Astrocyte (in vitro differentiated cells and primary cell): ENCODE measurements around the gene ALG10. TPM values are rescaled to one million over a fixed set of nuclear protein-coding genes. Genes with fewer than 3 reads are reported as not detected.

Experiments
- DNase-seq: peaks from one replicate; pipeline ENCODE4 v3.0.0-alpha.2; 2010; ENCODE audit warnings: low read depth
- FAIRE-seq: peaks from 2 replicates; lab custom pipeline; 2011; peaks lifted over from hg19 to GRCh38; lab: Jason Lieb, UNC
- H2AFZ ChIP-seq: 2 replicates; pipeline ENCODE4 v1.6.0; 2012; ENCODE audit warnings: low read depth, low read length, inconsistent platforms
- H3K27ac ChIP-seq: 2 replicates; pipeline ENCODE4 v1.5.1; 2011; ENCODE audit warnings: low read depth, low read length, inconsistent platforms
- H3K27me3 ChIP-seq: 2 replicates; pipeline ENCODE4 v1.6.0; 2011; ENCODE audit warnings: low read length, inconsistent platforms; ENCODE audit not compliant: insufficient read depth
- H3K36me3 ChIP-seq: 2 replicates; pipeline ENCODE4 v1.5.1; 2011; ENCODE audit warnings: low read length, inconsistent platforms; ENCODE audit not compliant: insufficient read depth
- H3K4me1 ChIP-seq: 2 replicates; pipeline ENCODE4 v1.5.1; 2011; ENCODE audit warnings: low read length, inconsistent platforms; ENCODE audit not compliant: insufficient read depth
- H3K4me2 ChIP-seq: 2 replicates; pipeline ENCODE4 v1.6.0; 2012; ENCODE audit warnings: low read length, inconsistent platforms
- H3K4me3 ChIP-seq: 2 replicates; pipeline ENCODE4 v1.5.1; 2011; ENCODE audit warnings: low read depth, mild to moderate bottlenecking, low read length, inconsistent platforms; ENCODE audit not compliant: insufficient read depth
- H3K79me2 ChIP-seq: 2 replicates; pipeline ENCODE4 v1.6.0; 2012; ENCODE audit warnings: mild to moderate bottlenecking, low read length, inconsistent platforms; ENCODE audit not compliant: insufficient read depth
- H3K9ac ChIP-seq: 2 replicates; pipeline ENCODE4 v1.6.0; 2012; ENCODE audit warnings: mild to moderate bottlenecking, low read length, inconsistent platforms
- H3K9me3 ChIP-seq: 2 replicates; pipeline ENCODE4 v1.5.1; 2012; ENCODE audit warnings: low read depth, mild to moderate bottlenecking, low read length, inconsistent platforms; ENCODE audit not compliant: insufficient read depth
- H4K20me1 ChIP-seq: 2 replicates; pipeline ENCODE4 v1.6.0; 2012; ENCODE audit warnings: low read length, inconsistent platforms; ENCODE audit not compliant: insufficient read depth
- H3K27ac Mint-ChIP-seq: one replicate; pipeline ENCODE4 v1.8.0; 2021; ENCODE audit warnings: mild to moderate bottlenecking, mixed read lengths; ENCODE audit not compliant: unreplicated experiment
- H3K27me3 Mint-ChIP-seq: one replicate; pipeline ENCODE4 v1.8.0; 2021; ENCODE audit warnings: low read depth, mixed read lengths; ENCODE audit not compliant: unreplicated experiment
- H3K36me3 Mint-ChIP-seq: one replicate; pipeline ENCODE4 v1.8.0; 2021; ENCODE audit warnings: low read depth, mixed read lengths; ENCODE audit not compliant: unreplicated experiment
- H3K4me1 Mint-ChIP-seq: one replicate; pipeline ENCODE4 v1.8.0; 2021; ENCODE audit warnings: low read depth, mixed read lengths; ENCODE audit not compliant: unreplicated experiment
- H3K4me3 Mint-ChIP-seq: one replicate; pipeline ENCODE4 v1.8.0; 2021; ENCODE audit warnings: mild to moderate bottlenecking, moderate library complexity, mixed read lengths; ENCODE audit not compliant: unreplicated experiment
- H3K9me3 Mint-ChIP-seq: one replicate; pipeline ENCODE4 v1.8.0; 2021; ENCODE audit warnings: mild to moderate bottlenecking, mixed read lengths; ENCODE audit not compliant: unreplicated experiment
- CTCF ChIP-seq: IDR thresholded peaks from 2 replicates; pipeline ENCODE4 v1.5.1; 2011; ENCODE audit warnings: low read depth, mild to moderate bottlenecking, inconsistent platforms, low read length, moderate library complexity; ENCODE audit not compliant: insufficient read depth
- EZH2 ChIP-seq: IDR thresholded peaks from 2 replicates; pipeline ENCODE4 v1.6.1; 2012; ENCODE audit warnings: mild to moderate bottlenecking, low read length, inconsistent platforms; ENCODE audit not compliant: insufficient read depth
- total RNA-seq: library from RNA; stranded (reverse); gene quantifications from 2 replicates; pipeline ENCODE4 v1.2.1, GENCODE V29; 2021

Gene ALG10
- total RNA-seq, 1 donor from 2014 or later, result 5.5 TPM

DNA sequence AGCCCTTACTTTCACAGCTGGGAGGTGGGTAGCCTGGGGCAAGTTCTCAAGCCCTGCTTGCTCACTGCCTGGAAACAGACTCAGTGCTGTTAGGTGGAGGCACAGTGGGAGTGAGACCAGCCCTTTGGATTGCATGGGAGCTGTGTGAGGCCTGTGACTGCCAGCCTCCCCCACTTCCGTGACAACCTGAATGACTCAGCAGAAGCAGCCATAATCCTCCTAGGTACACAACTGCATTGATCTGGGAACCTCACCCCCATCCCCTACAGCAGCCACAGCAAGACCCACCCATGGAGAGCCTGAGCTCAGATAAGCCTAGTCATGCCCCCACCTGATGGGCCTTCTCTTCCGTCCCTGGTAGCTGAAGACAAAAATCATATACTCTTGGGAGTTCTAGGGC lies 26.4 kb downstream of the ALG10 start:
- FAIRE-seq, result no peak
- no peaks in the 10 kb centered on the region for H3K4me1 Mint-ChIP-seq

DNA sequence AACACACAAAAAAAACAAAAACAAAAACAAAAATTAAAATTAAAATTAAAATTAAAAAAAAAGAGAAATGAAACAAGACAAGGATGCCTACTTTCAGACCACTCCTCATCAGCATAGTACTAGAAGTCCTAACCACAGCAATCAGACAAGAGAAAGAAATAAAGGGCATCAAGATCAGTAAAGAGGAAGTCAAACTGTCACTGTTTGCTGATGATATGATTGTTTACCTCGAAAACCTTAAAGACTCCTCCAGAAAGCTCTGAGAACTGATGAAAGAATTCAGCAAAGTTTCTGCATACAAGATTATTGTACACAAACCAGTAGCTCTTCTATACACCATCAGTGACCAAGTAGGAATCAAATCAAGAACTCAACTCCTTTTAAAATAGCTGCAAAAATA lies 29.2 kb downstream of the ALG10 start:
- Mint-ChIP-seq H3K36me3 (no peaks in the 10 kb centered on the region), H3K27ac (no peak overlapping the region), H3K27me3 (no peaks in the 10 kb centered on the region), H3K4me1 (no peaks in the 10 kb centered on the region), H3K9me3 (peaks cover 17% of the 10 kb centered on the region), H3K4me3 (no peak overlapping the region)
- no peaks in the 10 kb centered on the region for H4K20me1 ChIP-seq
- H3K79me2 ChIP-seq, result no peaks in the 10 kb centered on the region
- H2AFZ ChIP-seq, result no peak overlapping the region
- H3K27me3 ChIP-seq, result no peaks in the 10 kb centered on the region
- no peak overlapping the region for H3K4me2 ChIP-seq
- H3K36me3 ChIP-seq, result no peaks in the 10 kb centered on the region
- TF ChIP-seq CTCF (no peak), EZH2 (no peak)
- H3K9me3 ChIP-seq, result no peaks in the 10 kb centered on the region
- DNase-seq (no peak), FAIRE-seq (no peak)
- no peaks in the 10 kb centered on the region for H3K4me1 ChIP-seq
- no peak overlapping the region for H3K27ac ChIP-seq
- H3K9ac ChIP-seq, result no peak overlapping the region
- H3K4me3 ChIP-seq, result no peak overlapping the region

More for the DNA sequence above, 26.4 kb downstream of the ALG10 start:
- Mint-ChIP-seq H3K4me3 (no peak overlapping the region), H3K27ac (no peak overlapping the region), H3K36me3 (no peaks in the 10 kb centered on the region), H3K9me3 (peaks cover 14% of the 10 kb centered on the region), H3K27me3 (no peaks in the 10 kb centered on the region)
- Histone ChIP-seq H3K4me2 (no peak overlapping the region), H3K4me1 (no peaks in the 10 kb centered on the region), H3K4me3 (no peak overlapping the region), H3K9ac (no peak overlapping the region), H3K27ac (no peak overlapping the region), H3K79me2 (no peaks in the 10 kb centered on the region), H2AFZ (no peak overlapping the region), H3K9me3 (no peaks in the 10 kb centered on the region), H3K27me3 (no peaks in the 10 kb centered on the region), H3K36me3 (no peaks in the 10 kb centered on the region), H4K20me1 (no peaks in the 10 kb centered on the region)
- DNase-seq, result no peak
- TF ChIP-seq EZH2 (no peak), CTCF (no peak)

DNA sequence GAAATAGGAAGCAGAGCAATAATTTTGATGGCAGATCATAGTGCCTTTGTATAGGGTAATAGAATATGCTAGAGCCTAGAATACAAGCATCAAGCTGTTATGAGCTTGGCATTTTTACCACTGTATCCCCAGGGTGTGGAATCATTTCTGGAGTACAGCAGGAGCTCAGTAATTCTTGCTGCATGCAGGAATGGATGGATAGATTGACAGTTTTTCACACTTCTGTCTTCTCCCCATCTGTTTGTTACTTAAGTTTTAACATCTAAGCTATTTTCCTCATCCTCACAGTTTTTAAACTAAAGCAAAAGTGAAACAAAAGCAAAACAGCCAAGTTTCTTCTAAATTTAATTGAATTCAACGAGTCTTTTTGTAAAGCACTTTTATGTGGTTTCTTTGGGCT lies 32.6 kb downstream of the ALG10 start:
- no peaks in the 10 kb centered on the region for H3K27me3 ChIP-seq
- no peaks in the 10 kb centered on the region for H3K36me3 ChIP-seq
- H3K4me2 ChIP-seq, result no peak overlapping the region
- FAIRE-seq (no peak), DNase-seq (no peak)
- no peaks in the 10 kb centered on the region for H3K79me2 ChIP-seq
- Mint-ChIP-seq H3K27ac (no peak overlapping the region), H3K4me3 (no peak overlapping the region), H3K36me3 (no peaks in the 10 kb centered on the region), H3K27me3 (no peaks in the 10 kb centered on the region), H3K9me3 (peaks cover 3% of the 10 kb centered on the region), H3K4me1 (no peaks in the 10 kb centered on the region)
- H3K9ac ChIP-seq, result no peak overlapping the region
- no peak overlapping the region for H3K4me3 ChIP-seq
- H2AFZ ChIP-seq, result no peak overlapping the region
- no peak overlapping the region for H3K27ac ChIP-seq
- H3K4me1 ChIP-seq, result no peaks in the 10 kb centered on the region
- no peaks in the 10 kb centered on the region for H4K20me1 ChIP-seq
- H3K9me3 ChIP-seq, result no peaks in the 10 kb centered on the region
- TF ChIP-seq CTCF (no peak), EZH2 (no peak)
